Stimulated activated CD4-positive, alpha-beta T cell treated with anti-CD3 and anti-CD28 coated beads, Interleukin-15, amount 100 ng/mL, for 48 hours (primary cell): ENCODE measurements around the gene SNRNP200.

ENCODE experiments used
- DNase-seq, 2 donors: peaks; one replicate each; pipeline ENCODE4 v3.0.0-alpha.2; 2020; ENCODE audit warnings: low read depth in 2 of 2

Gene SNRNP200

GRCh38 chr2:96251721-96252292 lies 53.5 kb downstream of the SNRNP200 start:
- no peak for DNase-seq

- no peak for DNase-seq
Measured at GRCh38 chr2:96250188-96250587, 55.2 kb downstream of the SNRNP200 start.

DNA sequence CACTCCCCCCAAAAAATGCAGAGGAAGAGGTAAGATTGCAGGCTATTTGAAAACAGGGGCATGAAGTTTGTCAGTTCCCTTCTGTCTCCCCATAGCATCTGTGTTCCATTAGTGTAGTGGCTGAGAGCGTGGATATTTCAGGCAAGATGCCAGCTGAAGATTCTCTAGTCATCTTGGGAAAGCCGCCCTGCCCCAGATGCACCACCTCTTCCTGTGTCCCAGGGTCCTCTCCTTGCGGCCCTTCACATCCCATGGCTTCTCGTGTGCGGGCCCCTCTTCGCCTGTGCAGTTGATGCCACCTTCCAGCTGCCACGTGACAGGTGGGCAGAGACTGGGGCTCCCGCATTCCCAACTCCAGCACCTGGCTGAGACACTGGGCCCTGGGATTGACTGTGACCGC lies 55.7 kb downstream of the SNRNP200 start:
- DNase-seq, result no peak

GRCh38 chr2:96248624-96249023 lies 56.7 kb downstream of the SNRNP200 start:
- no peak for DNase-seq

DNA sequence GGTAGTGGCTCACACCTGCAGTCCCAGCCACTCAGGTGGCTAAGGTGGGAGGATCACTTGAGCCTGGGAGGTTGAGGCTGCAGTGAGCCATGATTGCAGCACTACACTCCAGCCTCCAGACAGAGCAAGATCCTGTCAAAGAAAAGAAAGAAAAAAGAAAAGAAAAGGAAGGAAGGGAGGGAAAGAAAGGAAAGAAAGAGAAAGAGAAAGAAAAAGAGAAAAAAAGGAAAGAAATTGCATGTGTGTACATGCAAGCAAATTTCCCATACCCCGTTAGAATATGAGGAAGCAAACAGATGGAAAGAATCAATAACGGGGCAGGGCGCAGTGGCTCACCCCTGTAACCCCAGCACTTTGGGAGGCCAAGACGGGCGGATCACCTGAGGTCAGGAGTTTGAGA lies 57.5 kb downstream of the SNRNP200 start:
- no peak for DNase-seq

GRCh38 chr2:96247009-96247408 lies 58.3 kb downstream of the SNRNP200 start:
- no peak for DNase-seq

GRCh38 chr2:96245609-96246390 lies 59.5 kb downstream of the SNRNP200 start:
- DNase-seq, result no peak

DNA sequence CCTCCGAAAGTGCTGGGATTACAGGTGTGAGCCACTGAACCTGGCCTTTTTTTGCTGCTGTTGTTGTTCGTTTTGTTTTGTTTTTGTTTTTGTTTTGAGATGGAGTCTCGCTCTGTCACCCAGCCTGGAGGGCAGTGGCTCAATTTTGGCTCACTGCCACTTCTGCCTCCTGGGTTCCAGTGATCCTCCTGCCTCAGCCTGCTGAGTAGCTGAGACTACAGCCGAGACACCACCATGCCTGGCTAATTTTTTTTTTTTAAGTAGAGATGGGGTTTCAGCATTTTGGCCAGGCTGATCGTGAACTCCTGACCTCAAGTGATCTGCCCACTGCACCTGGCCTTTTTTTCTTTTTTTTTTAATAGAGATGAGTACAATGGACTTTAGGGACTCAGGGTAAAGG lies 61.5 kb downstream of the SNRNP200 start:
- DNase-seq, result no peak

GRCh38 chr2:96241900-96242611 lies 63.3 kb downstream of the SNRNP200 start:
- peak; percentile 51 to 60 for DNase-seq

DNA sequence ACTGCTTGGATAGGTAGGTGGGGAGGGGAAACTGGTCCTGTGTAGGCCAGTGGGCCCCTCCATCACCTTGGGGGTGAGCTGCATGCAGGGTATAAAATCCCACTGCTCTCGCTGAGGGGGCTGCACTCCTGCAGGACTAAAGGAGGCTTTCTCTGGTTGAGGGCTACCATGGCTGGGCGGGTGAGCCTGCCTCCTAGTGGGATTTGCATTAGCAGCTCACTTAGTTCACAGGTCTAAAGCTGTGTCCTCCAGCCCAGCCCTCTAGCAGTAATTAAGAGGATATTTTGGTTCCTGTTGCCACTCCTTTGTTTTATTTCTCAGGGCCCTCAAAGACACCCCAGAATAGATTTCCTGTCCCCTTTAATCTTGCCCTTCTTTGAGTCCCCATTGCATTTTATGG lies 64.1 kb downstream of the SNRNP200 start:
- DNase-seq, result no peak

GRCh38 chr2:96240341-96241038 lies 64.9 kb downstream of the SNRNP200 start:
- DNase-seq, result no peak

DNA sequence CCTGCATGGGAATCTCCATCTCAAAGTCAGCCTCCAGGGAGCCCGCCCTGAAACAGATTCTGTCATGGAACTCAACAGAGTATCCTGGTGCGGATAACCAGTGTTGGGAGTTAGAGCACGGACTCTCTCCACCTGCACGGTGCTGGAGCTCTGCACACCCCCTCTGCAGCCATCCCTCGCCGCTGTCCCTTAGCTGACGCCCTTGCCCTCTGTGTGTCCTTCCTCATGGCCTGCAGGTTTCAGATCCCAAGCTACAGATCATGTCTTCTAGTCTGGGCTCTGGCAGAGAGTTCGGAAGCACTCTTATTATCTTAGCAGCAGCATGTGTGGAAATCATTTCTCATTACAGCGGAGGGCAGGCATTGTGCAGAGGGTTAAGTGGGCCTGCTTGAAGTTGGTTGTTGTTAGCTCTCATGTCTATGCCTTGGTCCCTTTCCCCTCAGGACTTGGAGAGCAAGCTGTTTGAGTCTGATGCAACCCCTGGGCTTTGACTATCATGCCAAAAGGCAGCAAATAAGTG lies 65.5 kb downstream of the SNRNP200 start:
- no peak for DNase-seq

DNA sequence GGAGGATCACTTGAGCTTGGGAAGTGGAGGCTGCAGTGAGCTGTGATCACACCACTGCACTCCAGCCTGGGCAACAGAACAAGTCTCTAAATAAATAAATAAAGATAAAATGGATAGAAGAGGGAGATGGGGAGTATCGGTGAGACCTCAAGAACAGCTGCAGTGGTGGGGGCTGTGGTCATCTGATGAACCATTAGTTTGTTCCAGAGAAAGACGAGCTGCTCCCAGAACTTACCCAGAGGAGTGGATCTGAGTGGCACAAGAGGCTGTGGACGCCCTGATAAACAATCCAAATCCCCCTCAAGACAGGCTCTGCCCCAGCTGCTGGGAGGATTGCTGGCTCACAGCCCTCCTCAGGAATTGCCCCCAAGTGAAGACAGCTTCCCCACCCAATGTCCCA lies 66.3 kb downstream of the SNRNP200 start:
- DNase-seq, result no peak

DNA sequence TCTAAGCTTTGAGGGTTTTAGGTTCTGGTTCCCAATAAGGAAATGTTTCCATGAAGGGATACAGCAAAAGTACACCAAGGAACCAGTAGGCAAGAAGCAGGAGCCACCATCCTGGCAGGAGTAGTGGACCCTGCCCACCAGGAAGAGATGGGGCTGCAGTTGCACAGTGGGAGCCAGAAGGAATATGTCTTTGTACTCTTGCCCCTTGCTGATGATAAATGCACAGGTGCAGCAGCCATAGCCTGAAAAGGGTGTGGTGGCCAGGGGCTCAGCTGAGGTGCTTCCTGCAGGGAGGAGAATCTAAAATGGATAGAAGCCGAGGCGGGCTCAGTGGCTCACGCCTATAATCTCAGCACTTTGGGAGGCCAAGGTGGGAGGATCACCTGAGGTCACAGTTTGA lies 67.1 kb downstream of the SNRNP200 start:
- DNase-seq, result no peak

- DNase-seq, result no peak
Measured at GRCh38 chr2:96236882-96237281, 68.5 kb downstream of the SNRNP200 start.

DNA sequence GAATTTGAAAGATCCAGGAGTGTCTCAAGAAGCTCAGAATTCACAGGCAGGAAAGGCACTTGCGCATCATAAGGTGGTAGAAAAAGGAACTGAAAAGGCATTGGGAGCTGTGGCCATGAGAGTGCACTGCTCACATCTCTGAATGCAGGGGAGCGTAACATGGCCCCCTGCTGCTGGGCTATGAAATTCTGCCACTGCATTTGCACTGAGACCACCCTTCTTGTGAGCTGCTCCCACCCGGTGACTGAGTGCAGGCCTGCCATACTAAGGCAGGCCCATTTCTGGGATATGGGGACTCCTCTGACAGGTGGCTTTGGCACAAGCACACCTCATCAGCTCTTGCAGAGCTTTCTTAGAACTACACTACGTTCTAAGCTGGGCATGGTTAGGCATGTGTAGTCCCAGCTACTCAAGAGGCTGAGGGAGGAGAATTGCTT lies 71.4 kb downstream of the SNRNP200 start:
- no peak for DNase-seq

- DNase-seq, result no peak
Measured at GRCh38 chr2:96233436-96233835, 71.9 kb downstream of the SNRNP200 start.

- no peak for DNase-seq
Measured at GRCh38 chr2:96231316-96231715, 74.0 kb downstream of the SNRNP200 start.

GRCh38 chr2:96225016-96225533 lies 80.3 kb downstream of the SNRNP200 start:
- DNase-seq, result no peak
